Peyer's patch (tissue), 4 donors: ENCODE results near the gene HMCN1. TPM values are rescaled to one million over a fixed set of nuclear protein-coding genes. Genes with fewer than 3 reads are reported as not detected.

Source experiments
- DNase-seq, 3 donors: peaks; one replicate each; pipeline ENCODE4 v3.0.0-alpha.2; 2017 to 2019
- H3K27ac ChIP-seq, 4 donors: fragments of 200-600 bp; sonication (generic); one replicate each; pipeline ENCODE4 v1.5.1; 2016 to 2019
- H3K27me3 ChIP-seq, 2 donors: fragments of 200-600 bp; sonication (generic); one replicate each; pipeline ENCODE4 v1.5.1; 2019
- H3K36me3 ChIP-seq, 3 donors: fragments of 200-600 bp; sonication (generic); one replicate each; pipeline ENCODE4 v1.5.1; 2016 to 2019
- H3K4me1 ChIP-seq, 4 donors: fragments of 200-600 bp; sonication (generic); one replicate each; pipeline ENCODE4 v1.5.1; 2016 to 2019
- H3K4me3 ChIP-seq, 4 donors: fragments of 200-600 bp; sonication (generic); 1 replicate in 3 of 4; 2 replicates in 1 of 4; pipeline ENCODE4 v1.5.1; 2016 to 2019; ENCODE audit warnings: mild to moderate bottlenecking in 1 of 4
- H3K9me3 ChIP-seq, 4 donors: fragments of 200-600 bp; sonication (generic); one replicate each; pipeline ENCODE4 v1.5.1; 2016 to 2019; ENCODE audit warnings: mild to moderate bottlenecking in 1 of 4
- CTCF ChIP-seq, 6 experiments: fragments of 450-650 bp in 4 of 6; fragments of 200-600 bp in 2 of 6; sonication (generic) in 1 of 6; IDR thresholded peaks; one replicate each; pipeline ENCODE4 v1.5.1; 2017 to 2019; ENCODE audit warnings: antibody characterized with exemption in 6 of 6, mild to moderate bottlenecking in 3 of 6, moderate library complexity in 1 of 6
- POLR2A ChIP-seq, 2 donors: fragments of 450-650 bp; IDR thresholded peaks; one replicate each; pipeline ENCODE4 v1.5.1; 2017; ENCODE audit warnings: antibody characterized with exemption in 2 of 2, mild to moderate bottlenecking in 2 of 2, moderate library complexity in 2 of 2
- total RNA-seq, 4 donors: library from RNA; depleted of rRNA; stranded (reverse); fragments of >200 nt; gene quantifications; one replicate each; pipeline ENCODE4 v1.1.0, GENCODE V29; 2016

HMCN1 gene
- total RNA-seq, 4 donors from 2014 or later = 1.5 to 18.2 (median 7.1) TPM

- H3K27me3 ChIP-seq = no peaks in the 10 kb centered on the region
Measured at GRCh38 chr1:186191511-186191910, 457.3 kb downstream of the HMCN1 start.

GRCh38 chr1:186193224-186193623 lies 459.0 kb downstream of the HMCN1 start:
- H3K27ac ChIP-seq = no peak overlapping the region
- H3K27me3 ChIP-seq = no peaks in the 10 kb centered on the region
- no peaks in the 10 kb centered on the region for H3K36me3 ChIP-seq
- H3K4me1 ChIP-seq = no peaks in the 10 kb centered on the region
- no peaks in the 10 kb centered on the region for H3K9me3 ChIP-seq
- DNase-seq = no peak
- H3K4me3 ChIP-seq = no peak overlapping the region
- TF ChIP-seq CTCF (IDR thresholded peaks at IDR 0.05) (no peak), POLR2A (IDR thresholded peaks at IDR 0.05) (no peak)

More at GRCh38 chr1:186191511-186191910, 457.3 kb downstream of the HMCN1 start:
- H3K36me3 ChIP-seq = no peaks in the 10 kb centered on the region
- H3K27ac ChIP-seq = no peak overlapping the region
- no peaks in the 10 kb centered on the region for H3K4me1 ChIP-seq
- H3K4me3 ChIP-seq = no peak overlapping the region
- no peaks in the 10 kb centered on the region for H3K9me3 ChIP-seq
- TF ChIP-seq POLR2A (IDR thresholded peaks at IDR 0.05) (no peak), CTCF (IDR thresholded peaks at IDR 0.05) (no peak)
- DNase-seq = no peak

GRCh38 chr1:186194107-186194756 lies 460.0 kb downstream of the HMCN1 start:
- Histone ChIP-seq H3K4me1 (no peaks in the 10 kb centered on the region), H3K27me3 (no peaks in the 10 kb centered on the region), H3K27ac (no peak overlapping the region), H3K9me3 (no peaks in the 10 kb centered on the region), H3K4me3 (no peak overlapping the region), H3K36me3 (no peaks in the 10 kb centered on the region)
- no peak for DNase-seq
- no peak for TF ChIP-seq POLR2A (IDR thresholded peaks at IDR 0.05)
- TF ChIP-seq CTCF (IDR thresholded peaks at IDR 0.05) = no peak

- H3K9me3 ChIP-seq = no peaks in the 10 kb centered on the region
- DNase-seq = no peak
- no peaks in the 10 kb centered on the region for H3K4me1 ChIP-seq
- no peaks in the 10 kb centered on the region for H3K36me3 ChIP-seq
- no peak overlapping the region for H3K27ac ChIP-seq
- no peak for TF ChIP-seq POLR2A (IDR thresholded peaks at IDR 0.05)
- TF ChIP-seq CTCF (IDR thresholded peaks at IDR 0.05) = no peak
- H3K4me3 ChIP-seq = no peak overlapping the region
- H3K27me3 ChIP-seq = no peaks in the 10 kb centered on the region
Measured at GRCh38 chr1:186195377-186195931, 461.3 kb downstream of the HMCN1 start.

GRCh38 chr1:186202271-186202764 lies 468.1 kb downstream of the HMCN1 start:
- H3K36me3 ChIP-seq = no peaks in the 10 kb centered on the region
- H3K27me3 ChIP-seq = no peaks in the 10 kb centered on the region
- H3K27ac ChIP-seq = no peak overlapping the region
- no peak overlapping the region for H3K4me3 ChIP-seq
- H3K9me3 ChIP-seq = no peaks in the 10 kb centered on the region
- no peaks in the 10 kb centered on the region for H3K4me1 ChIP-seq
- no peak for DNase-seq
- TF ChIP-seq CTCF (IDR thresholded peaks at IDR 0.05) (no peak), POLR2A (IDR thresholded peaks at IDR 0.05) (no peak)
